OCI-LY7 (cell line): ENCODE data around the gene HSP90AB1. TPM values are rescaled to one million over a fixed set of nuclear protein-coding genes. Genes with fewer than 3 reads are reported as not detected.

Experiments
- BruUV-seq: library from RNA; stranded (reverse); fragments of 400-500 nt; replicated peaks from 2 replicates; lab custom pipeline; 2021; lab: Mats Ljungman, UMichigan
- CTCF ChIA-PET: fragments of 300-600 bp; sonication (Branson Sonifier 250); formaldehyde crosslinking; loops from one replicate; lab custom pipeline; 2022; ENCODE audit warnings: antibody characterized with exemption; ENCODE audit not compliant: unreplicated experiment; lab: Charles Lee
- POLR2A ChIA-PET: fragments of 300-600 bp; sonication (Branson Sonifier 250); formaldehyde crosslinking; loops from one replicate; lab custom pipeline; 2022; ENCODE audit warnings: antibody characterized with exemption; lab: Charles Lee
- DNase-seq: peaks from one replicate; pipeline ENCODE4 v3.0.0-alpha.2; 2015; ENCODE audit warnings: low spot score
- H2AFZ ChIP-seq: fragments of 200-600 bp; sonication (generic), shearing (Covaris generic); 2 replicates; pipeline ENCODE4 v1.6.1; 2014; ENCODE audit warnings: mild to moderate bottlenecking, antibody characterized with exemption, low read length, moderate library complexity
- H3K27ac ChIP-seq: fragments of 200-600 bp; sonication (generic); 2 replicates; pipeline ENCODE4 v1.5.1; 2014; ENCODE audit warnings: mixed run types, low read depth, mild to moderate bottlenecking, moderate library complexity, low read length, inconsistent platforms; ENCODE audit not compliant: poor library complexity, severe bottlenecking
- H3K36me3 ChIP-seq: fragments of 200-600 bp; sonication (generic); 2 replicates; pipeline ENCODE4 v1.6.1; 2014; ENCODE audit warnings: mild to moderate bottlenecking, antibody characterized with exemption, low read length, moderate library complexity, mixed read lengths; ENCODE audit not compliant: insufficient read depth
- H3K4me1 ChIP-seq: fragments of 200-600 bp; sonication (generic); 2 replicates; pipeline ENCODE4 v1.5.1; 2014; ENCODE audit warnings: mild to moderate bottlenecking, low read length; ENCODE audit not compliant: insufficient read depth, poor library complexity, severe bottlenecking
- H3K4me2 ChIP-seq: fragments of 200-600 bp; sonication (generic); 2 replicates; pipeline ENCODE4 v1.6.1; 2014; ENCODE audit warnings: mild to moderate bottlenecking, low read length
- H3K4me3 ChIP-seq: fragments of 200-600 bp; sonication (generic); 2 replicates; pipeline ENCODE4 v1.5.1; 2014; ENCODE audit warnings: mild to moderate bottlenecking, low read depth, low read length; ENCODE audit not compliant: poor library complexity, severe bottlenecking
- H3K79me2 ChIP-seq: fragments of 200-600 bp; sonication (generic); 2 replicates; pipeline ENCODE4 v1.6.1; 2016; ENCODE audit warnings: low read depth, mild to moderate bottlenecking, low read length, moderate library complexity, mixed read lengths; ENCODE audit not compliant: insufficient read depth
- H3K9me2 ChIP-seq: fragments of 200-600 bp; sonication (generic); 2 replicates; pipeline ENCODE4 v1.6.1; 2016; ENCODE audit warnings: mild to moderate bottlenecking, low read length, mixed read lengths; ENCODE audit not compliant: insufficient read depth
- H3K9me3 ChIP-seq: fragments of 200-600 bp; sonication (generic); 2 replicates; pipeline ENCODE4 v1.6.1; 2014; ENCODE audit warnings: mild to moderate bottlenecking, mixed run types, low read length, mixed read lengths
- H4K20me1 ChIP-seq: fragments of 200-600 bp; sonication (generic); 2 replicates; pipeline ENCODE4 v1.6.1; 2014; ENCODE audit warnings: mild to moderate bottlenecking, antibody characterized with exemption, low read length, moderate library complexity, mixed read lengths; ENCODE audit not compliant: insufficient read depth
- CTCF ChIP-seq: fragments of 200-600 bp; sonication (generic); conservative IDR thresholded peaks from 2 replicates; pipeline ENCODE4 v1.5.1; 2014; ENCODE audit warnings: mild to moderate bottlenecking, antibody characterized with exemption, low read length, moderate library complexity, mixed read lengths
- EZH2phosphoT487 ChIP-seq: fragments of 200-600 bp; sonication (generic); IDR thresholded peaks from 2 replicates; pipeline ENCODE4 v1.6.1; 2018; ENCODE audit warnings: low read depth, borderline replicate concordance, mild to moderate bottlenecking, mixed run types, antibody characterized with exemption, low read length, moderate library complexity, mixed read lengths
- intact Hi-C: fragments of 100-400 bp; cut with micrococcal nuclease; formaldehyde crosslinking; loops from one replicate; pipeline ENCODE4 v1.10.0; 2022; ENCODE audit not compliant: unreplicated experiment
- total RNA-seq, 2 experiments: library from RNA; depleted of rRNA in 1 of 2; stranded (reverse); fragments of >200 nt in 1 of 2; shearing (Covaris generic) in 1 of 2; gene quantifications; 2 replicates each; pipeline ENCODE4 v1.2.3, GENCODE V29; 2014 to 2022

Gene HSP90AB1
- total RNA-seq, 2 experiments from 2014 or later = 911 to 1,282 TPM

- Histone ChIP-seq H3K27ac (no peak overlapping the region), H3K4me3 (no peak overlapping the region), H3K4me1 (no peaks in the 10 kb centered on the region), H3K9me3 (no peaks in the 10 kb centered on the region), H2AFZ (no peak overlapping the region), H3K36me3 (no peaks in the 10 kb centered on the region), H3K9me2 (no peaks in the 10 kb centered on the region), H3K4me2 (no peak overlapping the region), H4K20me1 (no peaks in the 10 kb centered on the region), H3K79me2 (no peaks in the 10 kb centered on the region)
- intact Hi-C loops = no loop called here
- no TSS peak for BruUV-seq
- POLR2A ChIA-PET = interaction anchor here (1.1 kb wide), 1 partner anchor 12 kb away, joined by 3 read pairs; no protein-coding TSS in a partner anchor
- CTCF ChIA-PET = no interaction called here
- DNase-seq = no peak
- TF ChIP-seq CTCF (no peak), EZH2phosphoT487 (no peak)
Measured at GRCh38 chr6:44199883-44200282, 47.0 kb upstream of the HSP90AB1 start.

- Histone ChIP-seq H3K4me2 (no peak overlapping the region), H3K4me1 (peaks cover under 1% of the 10 kb centered on the region), H2AFZ (no peak overlapping the region), H3K9me2 (no peaks in the 10 kb centered on the region), H3K36me3 (no peaks in the 10 kb centered on the region), H3K27ac (no peak overlapping the region), H3K79me2 (no peaks in the 10 kb centered on the region), H3K4me3 (no peak overlapping the region), H4K20me1 (no peaks in the 10 kb centered on the region), H3K9me3 (no peaks in the 10 kb centered on the region)
- ChIA-PET POLR2A (no interaction called here), CTCF (no interaction called here)
- intact Hi-C loops = no loop called here
- TF ChIP-seq EZH2phosphoT487 (no peak), CTCF (no peak)
- no peak for DNase-seq
- BruUV-seq = no TSS peak
Measured at GRCh38 chr6:44201200-44201599, 45.7 kb upstream of the HSP90AB1 start.

- intact Hi-C loops = no loop called here
- no peaks in the 10 kb centered on the region for H3K36me3 ChIP-seq
- H3K4me3 ChIP-seq = no peak overlapping the region
- no peak overlapping the region for H3K4me2 ChIP-seq
- no peak for DNase-seq
- H3K27ac ChIP-seq = no peak overlapping the region
- H4K20me1 ChIP-seq = no peaks in the 10 kb centered on the region
- peaks cover 6% of the 10 kb centered on the region for H3K4me1 ChIP-seq
- no peak overlapping the region for H2AFZ ChIP-seq
- TF ChIP-seq EZH2phosphoT487 = no peak
- TF ChIP-seq CTCF = no peak
- no TSS peak for BruUV-seq
- ChIA-PET CTCF (no interaction called here), POLR2A (no interaction called here)
- H3K9me3 ChIP-seq = no peaks in the 10 kb centered on the region
- H3K9me2 ChIP-seq = no peaks in the 10 kb centered on the region
- H3K79me2 ChIP-seq = no peaks in the 10 kb centered on the region
Measured at GRCh38 chr6:44201638-44202303, 45.1 kb upstream of the HSP90AB1 start.
